B cell (primary cell): ENCODE measurements around the gene WNT16. TPM values are rescaled to one million over a fixed set of nuclear protein-coding genes. Genes with fewer than 3 reads are reported as not detected.
A peak's percentile ranks its signal among the peaks of the same experiment; 100 is the strongest.

Experiments used
- ATAC-seq: fragments of 200-7000 bp; cut with Tn5 transposase; one replicate; pipeline ENCODE4 v1.10.0; 2021; ENCODE audit warnings: low read depth, mild to moderate bottlenecking, moderate number of reproducible peaks, moderate library complexity
- CTCF ChIA-PET: fragments of 350-600 bp; sonication (Branson Sonifier 250); formaldehyde crosslinking; loops from one replicate; lab custom pipeline; 2021; ENCODE audit warnings: antibody characterized with exemption, inconsistent platforms; lab: Charles Lee
- POLR2A ChIA-PET: fragments of 350-600 bp; sonication (Branson Sonifier 250); formaldehyde crosslinking; loops from one replicate; lab custom pipeline; 2021; ENCODE audit warnings: antibody characterized with exemption; lab: Charles Lee
- DNase-seq: peaks from one replicate; pipeline ENCODE4 v3.0.0; 2013
- H2AFZ ChIP-seq: 2 replicates; pipeline ENCODE4 v1.6.1; 2012; ENCODE audit warnings: mild to moderate bottlenecking, low read depth, low read length; ENCODE audit not compliant: insufficient read depth, poor library complexity, severe bottlenecking
- H3K27ac ChIP-seq, 2 donors: 1 replicate in 1 of 2; 2 replicates in 1 of 2; pipeline ENCODE4 v1.5.1; 2012 to 2013; ENCODE audit warnings: low read length in 2 of 2, mild to moderate bottlenecking in 2 of 2, moderate library complexity in 1 of 2
- H3K27me3 ChIP-seq, 4 experiments: fragments of 200-600 bp in 1 of 4; sonication (generic) in 1 of 4; replicated peaks in 1 of 4; 1 replicate in 2 of 4; 2 replicates in 2 of 4; pipeline versions ENCODE4 v1.6.1 to v1.7.0; 2013 to 2016; ENCODE audit warnings: low read length in 3 of 4, mild to moderate bottlenecking in 2 of 4, mixed read lengths in 1 of 4, moderate library complexity in 1 of 4; ENCODE audit not compliant: insufficient read depth in 4 of 4, control insufficient read depth in 3 of 4; ENCODE audit errors: control extremely low read depth in 1 of 4
- H3K36me3 ChIP-seq, 2 experiments: replicated peaks in 1 of 2; 1 replicate in 1 of 2; 2 replicates in 1 of 2; pipeline versions ENCODE4 v1.6.1 to v1.7.1; 2013; ENCODE audit warnings: low read length in 1 of 2; ENCODE audit not compliant: insufficient read depth in 2 of 2, control insufficient read depth in 1 of 2; ENCODE audit errors: control extremely low read depth in 1 of 2, extremely low read depth in 1 of 2
- H3K4me1 ChIP-seq, 2 donors: fragments of 200-600 bp in 1 of 2; sonication (generic) in 1 of 2; 1 replicate in 1 of 2; 2 replicates in 1 of 2; pipeline versions ENCODE4 v1.5.1 to v1.6.1; 2013 to 2017; ENCODE audit warnings: low read length in 2 of 2; ENCODE audit not compliant: control insufficient read depth in 2 of 2, insufficient read depth in 2 of 2
- H3K4me2 ChIP-seq: replicated peaks from 2 replicates; pipeline ENCODE3; 2012; ENCODE audit warnings: mild to moderate bottlenecking, low read depth, low read length; ENCODE audit not compliant: poor library complexity, severe bottlenecking
- H3K4me3 ChIP-seq, 5 experiments: fragments of 200-600 bp in 1 of 5; sonication (generic) in 1 of 5; 1 replicate in 3 of 5; 2 replicates in 2 of 5; pipeline versions ENCODE4 v1.5.1 to v1.7.0; 2011 to 2016; ENCODE audit warnings: low read length in 4 of 5, mild to moderate bottlenecking in 4 of 5, low read depth in 2 of 5, control low read depth in 1 of 5, moderate library complexity in 1 of 5; ENCODE audit not compliant: insufficient read depth in 1 of 5; ENCODE audit errors: control extremely low read depth in 1 of 5, extremely low read depth in 1 of 5
- H3K79me2 ChIP-seq: fragments of 200-600 bp; sonication (generic); one replicate; pipeline ENCODE4 v1.6.0; 2016; ENCODE audit warnings: low read length; ENCODE audit not compliant: control insufficient read depth, insufficient read depth
- H3K9ac ChIP-seq: fragments of 200-600 bp; sonication (generic); 2 replicates; pipeline ENCODE4 v1.6.1; 2017; ENCODE audit warnings: mild to moderate bottlenecking, low read length, moderate library complexity
- H3K9me3 ChIP-seq, 3 donors: one replicate each; pipeline versions ENCODE4 v1.6.1 to v1.7.1; 2013; ENCODE audit warnings: low read length in 2 of 3; ENCODE audit not compliant: control insufficient read depth in 2 of 3, insufficient read depth in 1 of 3; ENCODE audit errors: control extremely low read depth in 1 of 3
- H4K20me1 ChIP-seq: 2 replicates; pipeline ENCODE4 v1.6.0; 2012; ENCODE audit warnings: mild to moderate bottlenecking, low read length; ENCODE audit not compliant: insufficient read depth, control insufficient read depth, poor library complexity, severe bottlenecking
- H3K27ac Mint-ChIP-seq: one replicate; pipeline ENCODE4 v1.8.0; 2021; ENCODE audit warnings: mixed read lengths
- H3K27me3 Mint-ChIP-seq: one replicate; pipeline ENCODE4 v1.8.0; 2021; ENCODE audit warnings: mixed read lengths
- H3K4me1 Mint-ChIP-seq: one replicate; pipeline ENCODE4 v1.8.0; 2021; ENCODE audit warnings: mixed read lengths
- H3K4me3 Mint-ChIP-seq: one replicate; pipeline ENCODE4 v1.8.0; 2021; ENCODE audit warnings: mixed read lengths
- H3K9me3 Mint-ChIP-seq: one replicate; pipeline ENCODE4 v1.8.0; 2022; ENCODE audit warnings: mixed read lengths; ENCODE audit not compliant: insufficient read depth
- EZH2 ChIP-seq: IDR thresholded peaks from 2 replicates; pipeline ENCODE4 v1.6.1; 2012; ENCODE audit warnings: borderline replicate concordance, low read depth, mild to moderate bottlenecking, moderate library complexity, low read length; ENCODE audit not compliant: insufficient read depth, poor library complexity, severe bottlenecking
- WGBS: methylation state at CpG from one replicate; pipeline ENCODE4 v1.1.5; 2013; ENCODE audit warnings: missing lambda C conversion rate; ENCODE audit not compliant: insufficient coverage; 5-methylcytosine and 5-hydroxymethylcytosine counted together
- intact Hi-C: fragments of 100-400 bp; cut with micrococcal nuclease; formaldehyde crosslinking; loops from one replicate; pipeline ENCODE4 v1.10.0; 2022
- polyA plus RNA-seq: library from polyadenylated mRNA; depleted of rRNA; stranded (reverse); fragments of >200 nt; gene quantifications from 2 replicates; pipeline ENCODE4 v1.2.3, GENCODE V29; 2012
- total RNA-seq, 2 donors: library from RNA; stranded (reverse); fragments of 120-200 nt in 1 of 2; gene quantifications; 1 replicate in 1 of 2; 2 replicates in 1 of 2; pipeline versions ENCODE4 v1.2.3 to v1.2.4, GENCODE V29; 2013 to 2022
- TF ChIP-seq, protein P1 (sequence below): fragments of 200-600 bp; IDR thresholded peaks from one replicate; pipeline ENCODE4 v1.8.0; 2022; ENCODE audit warnings: antibody characterized with exemption, mild to moderate bottlenecking

WNT16 gene
- total and polyA plus RNA-seq, 2 donors (not counting 1 experiment from before 2014, with no cell fraction given) = 4.2 to 6.9 TPM

DNA sequence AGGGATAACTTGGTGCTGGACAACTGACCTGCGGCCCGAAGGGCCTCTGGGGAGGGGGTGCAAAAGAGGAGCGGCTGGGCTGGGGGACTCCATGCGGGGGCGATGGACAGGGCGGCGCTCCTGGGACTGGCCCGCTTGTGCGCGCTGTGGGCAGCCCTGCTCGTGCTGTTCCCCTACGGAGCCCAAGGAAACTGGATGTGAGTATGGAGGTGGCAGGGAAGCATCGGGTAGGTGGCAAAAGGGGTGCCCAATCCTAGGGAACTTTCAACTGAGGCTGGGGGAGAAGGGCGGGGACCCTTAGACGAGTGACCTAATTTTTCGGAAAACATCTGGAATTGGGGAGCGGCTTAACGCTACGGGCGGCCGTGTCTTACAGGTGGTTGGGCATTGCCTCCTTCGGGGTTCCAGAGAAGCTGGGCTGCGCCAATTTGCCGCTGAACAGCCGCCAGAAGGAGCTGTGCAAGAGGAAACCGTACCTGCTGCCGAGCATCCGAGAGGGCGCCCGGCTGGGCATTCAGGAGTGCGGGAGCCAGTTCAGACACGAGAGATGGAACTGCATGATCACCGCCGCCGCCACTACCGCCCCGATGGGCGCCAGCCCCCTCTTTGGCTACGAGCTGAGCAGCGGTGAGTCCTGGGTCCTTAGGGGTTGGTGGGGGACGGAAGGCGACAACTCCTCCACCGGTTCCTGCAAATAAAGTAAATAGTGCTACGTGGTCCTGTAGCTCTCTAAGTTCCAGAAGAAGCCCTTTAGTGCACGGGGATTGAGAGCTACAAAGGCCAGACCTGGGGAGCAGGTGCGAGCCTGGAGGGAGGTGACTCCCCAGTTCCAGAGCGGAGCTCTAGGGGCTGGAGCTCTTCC lies 622 bp downstream of the WNT16 start:
- H3K27ac Mint-ChIP-seq = peak overlapping the region; percentile 92

More for the DNA sequence above, 622 bp downstream of the WNT16 start:
- Mint-ChIP-seq H3K4me3 (peak overlapping the region; percentile 91), H3K9me3 (no peaks in the 10 kb centered on the region), H3K4me1 (peaks cover 46% of the 10 kb centered on the region), H3K27me3 (peaks cover 13% of the 10 kb centered on the region)
- WGBS = 5% methylated on average over 45 of the region's 47 CpGs
- ChIA-PET POLR2A (no interaction called here), CTCF (interaction anchor here (0.6 to 3.1 kb wide), 22 partner anchors 15 to 223 kb away, joined by 3 to 24 read pairs (median 4); no protein-coding TSS in a partner anchor)
- Histone ChIP-seq H4K20me1 (no peaks in the 10 kb centered on the region), H3K9me3 (no peaks in the 10 kb centered on the region), H3K4me2 (peak overlapping the region; percentile 90), H2AFZ (peak overlapping the region; percentile 86), H3K79me2 (peaks cover 26% of the 10 kb centered on the region), H3K4me3 (peak overlapping the region; percentile 54 to 97 (median 86)), H3K27me3 (peaks cover 0 to 3% (median 0%) of the 10 kb centered on the region in 4 experiments), H3K36me3 (no peaks in the 10 kb centered on the region), H3K9ac (peak overlapping the region; percentile 76), H3K27ac (peak overlapping the region; percentile 25 to 32), H3K4me1 (peaks cover 20 to 21% of the 10 kb centered on the region in 2 donors)
- ATAC-seq (peak; percentile 49), DNase-seq (peak; percentile 65)
- intact Hi-C loops = loop anchor here (2.0 to 10.0 kb wide), 5 partner anchors 17 to 535 kb away; partner anchors contain the start of gene FAM3C
- TF ChIP-seq, protein P1, sequence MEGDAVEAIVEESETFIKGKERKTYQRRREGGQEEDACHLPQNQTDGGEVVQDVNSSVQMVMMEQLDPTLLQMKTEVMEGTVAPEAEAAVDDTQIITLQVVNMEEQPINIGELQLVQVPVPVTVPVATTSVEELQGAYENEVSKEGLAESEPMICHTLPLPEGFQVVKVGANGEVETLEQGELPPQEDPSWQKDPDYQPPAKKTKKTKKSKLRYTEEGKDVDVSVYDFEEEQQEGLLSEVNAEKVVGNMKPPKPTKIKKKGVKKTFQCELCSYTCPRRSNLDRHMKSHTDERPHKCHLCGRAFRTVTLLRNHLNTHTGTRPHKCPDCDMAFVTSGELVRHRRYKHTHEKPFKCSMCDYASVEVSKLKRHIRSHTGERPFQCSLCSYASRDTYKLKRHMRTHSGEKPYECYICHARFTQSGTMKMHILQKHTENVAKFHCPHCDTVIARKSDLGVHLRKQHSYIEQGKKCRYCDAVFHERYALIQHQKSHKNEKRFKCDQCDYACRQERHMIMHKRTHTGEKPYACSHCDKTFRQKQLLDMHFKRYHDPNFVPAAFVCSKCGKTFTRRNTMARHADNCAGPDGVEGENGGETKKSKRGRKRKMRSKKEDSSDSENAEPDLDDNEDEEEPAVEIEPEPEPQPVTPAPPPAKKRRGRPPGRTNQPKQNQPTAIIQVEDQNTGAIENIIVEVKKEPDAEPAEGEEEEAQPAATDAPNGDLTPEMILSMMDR = peak; percentile 26
- TF ChIP-seq EZH2 = no peak
